HG02852 (cell line): ENCODE measurements around the gene MRPL48.
A peak's percentile ranks its signal among the peaks of the same experiment; 100 is the strongest.
"Not testable (repeated sequence)": the region's sequence is repeated elsewhere in the genome, so short reads cannot be mapped to it uniquely, and the experiment has no call there.

Experiments used
- ATAC-seq: cut with Tn5 transposase; IDR thresholded peaks from one replicate; pipeline ENCODE4 v1.9.1; 2021; ENCODE audit warnings: mild to moderate bottlenecking, moderate library complexity; ENCODE audit not compliant: unreplicated experiment

MRPL48 gene

GRCh38 chr11:73787643-73788558, at the start of gene MRPL48:
Gene MRPL48 (plus strand): TSS chr11:73787874. CDS start chr11:73787972, 98 bp downstream.
- ATAC-seq, result peak; percentile 91

- no peak for ATAC-seq
These were observed 44.6 kb upstream of the MRPL48 start for GRCh38 chr11:73743045-73743444.

GRCh38 chr11:73746701-73747100, 41.0 kb upstream of the MRPL48 start:
- no peak for ATAC-seq

GRCh38 chr11:73747762-73748161, 39.9 kb upstream of the MRPL48 start:
- no peak for ATAC-seq

GRCh38 chr11:73748300-73748699, 39.4 kb upstream of the MRPL48 start:
- no peak for ATAC-seq

- ATAC-seq, result no peak
These were observed 38.6 kb upstream of the MRPL48 start for GRCh38 chr11:73749118-73749517.

GRCh38 chr11:73750228-73750627, 37.4 kb upstream of the MRPL48 start:
- no peak for ATAC-seq

GRCh38 chr11:73750862-73751261, 36.8 kb upstream of the MRPL48 start:
- ATAC-seq, result not testable (repeated sequence)

- ATAC-seq, result no peak
These were observed 35.3 kb upstream of the MRPL48 start for GRCh38 chr11:73752216-73752867.

- ATAC-seq, result no peak
These were observed 34.8 kb upstream of the MRPL48 start for GRCh38 chr11:73752903-73753302.

- no peak for ATAC-seq
These were observed 33.7 kb upstream of the MRPL48 start for GRCh38 chr11:73753938-73754337.

- no peak for ATAC-seq
These were observed 32.0 kb upstream of the MRPL48 start for GRCh38 chr11:73755670-73756069.

GRCh38 chr11:73757598-73757997, 30.1 kb upstream of the MRPL48 start:
- no peak for ATAC-seq

GRCh38 chr11:73758451-73758850, 29.2 kb upstream of the MRPL48 start:
- no peak for ATAC-seq

GRCh38 chr11:73759610-73760134, 28.0 kb upstream of the MRPL48 start:
- ATAC-seq, result no peak

- peak; percentile 9 for ATAC-seq
These were observed 27.5 kb upstream of the MRPL48 start for GRCh38 chr11:73760135-73760678.

GRCh38 chr11:73760679-73761402, 26.8 kb upstream of the MRPL48 start, which contains the start of gene RAB6A:
Gene RAB6A (minus strand): TSS chr11:73761074. CDS start chr11:73760635, 439 bp downstream.
- peak; percentile 88 for ATAC-seq

- ATAC-seq, result no peak
These were observed 26.2 kb upstream of the MRPL48 start for GRCh38 chr11:73761403-73761945.

GRCh38 chr11:73762732-73763131, 24.9 kb upstream of the MRPL48 start:
- ATAC-seq, result no peak

GRCh38 chr11:73766763-73767162, 20.9 kb upstream of the MRPL48 start:
- no peak for ATAC-seq
